Activated naive CD8-positive, alpha-beta T cell treated with anti-CD3 and anti-CD28 coated beads for 36 hours (primary cell): ENCODE data around the gene FAM107B. TPM values are rescaled to one million over a fixed set of nuclear protein-coding genes. Genes with fewer than 3 reads are reported as not detected.
"Not testable (repeated sequence)": the region's sequence is repeated elsewhere in the genome, so short reads cannot be mapped to it uniquely, and the experiment has no call there.

Experiments
- DNase-seq: peaks from one replicate; pipeline ENCODE4 v3.0.0; 2021
- H3K27ac Mint-ChIP-seq: one replicate; pipeline ENCODE4 v1.8.0; 2022; ENCODE audit warnings: mild to moderate bottlenecking, moderate library complexity, mixed read lengths
- H3K27me3 Mint-ChIP-seq: one replicate; pipeline ENCODE4 v1.8.0; 2022; ENCODE audit warnings: mild to moderate bottlenecking, mixed read lengths
- H3K36me3 Mint-ChIP-seq: one replicate; pipeline ENCODE4 v1.8.0; 2021; ENCODE audit warnings: mild to moderate bottlenecking, mixed read lengths
- H3K4me1 Mint-ChIP-seq: one replicate; pipeline ENCODE4 v1.8.0; 2021; ENCODE audit warnings: mixed read lengths
- H3K4me3 Mint-ChIP-seq: one replicate; pipeline ENCODE4 v1.8.0; 2022; ENCODE audit warnings: mild to moderate bottlenecking, moderate library complexity, mixed read lengths
- H3K9me3 Mint-ChIP-seq: one replicate; pipeline ENCODE4 v1.8.0; 2022; ENCODE audit warnings: mixed read lengths
- total RNA-seq, 2 experiments: library from RNA; stranded (reverse); gene quantifications; one replicate each; pipeline ENCODE4 v1.2.3, GENCODE V29; 2021

The FAM107B gene
- total RNA-seq, 2 experiments from 2014 or later, result 195 to 203 TPM

- H3K27me3 Mint-ChIP-seq, result no peaks in the 10 kb centered on the region
Observed at GRCh38 chr10:14697281-14697680, 77.4 kb downstream of the FAM107B start.

GRCh38 chr10:14696821-14697220, 77.9 kb downstream of the FAM107B start:
- no peak overlapping the region for H3K27ac Mint-ChIP-seq
- H3K27me3 Mint-ChIP-seq, result no peaks in the 10 kb centered on the region
- no peak overlapping the region for H3K4me3 Mint-ChIP-seq
- no peaks in the 10 kb centered on the region for H3K36me3 Mint-ChIP-seq
- H3K9me3 Mint-ChIP-seq, result peaks cover 3% of the 10 kb centered on the region
- H3K4me1 Mint-ChIP-seq, result peaks cover 2% of the 10 kb centered on the region
- no peak for DNase-seq

More at GRCh38 chr10:14697281-14697680, 77.4 kb downstream of the FAM107B start:
- Mint-ChIP-seq H3K36me3 (no peaks in the 10 kb centered on the region), H3K9me3 (peaks cover 3% of the 10 kb centered on the region), H3K4me3 (no peak overlapping the region), H3K4me1 (peaks cover 2% of the 10 kb centered on the region), H3K27ac (no peak overlapping the region)
- no peak for DNase-seq

- H3K27ac Mint-ChIP-seq, result no peak overlapping the region
- H3K4me3 Mint-ChIP-seq, result no peak overlapping the region
- H3K9me3 Mint-ChIP-seq, result peaks cover 3% of the 10 kb centered on the region
- peaks cover 2% of the 10 kb centered on the region for H3K4me1 Mint-ChIP-seq
- H3K36me3 Mint-ChIP-seq, result no peaks in the 10 kb centered on the region
- no peaks in the 10 kb centered on the region for H3K27me3 Mint-ChIP-seq
- no peak for DNase-seq
Observed at GRCh38 chr10:14695847-14696480, 78.7 kb downstream of the FAM107B start.

GRCh38 chr10:14693891-14694290, 80.8 kb downstream of the FAM107B start:
- Mint-ChIP-seq H3K4me3 (no peak overlapping the region), H3K9me3 (no peaks in the 10 kb centered on the region), H3K27ac (no peak overlapping the region), H3K27me3 (no peaks in the 10 kb centered on the region), H3K4me1 (peaks cover 3% of the 10 kb centered on the region), H3K36me3 (no peaks in the 10 kb centered on the region)
- no peak for DNase-seq

- H3K27ac Mint-ChIP-seq, result no peak overlapping the region
- peaks cover 9% of the 10 kb centered on the region for H3K4me1 Mint-ChIP-seq
- H3K27me3 Mint-ChIP-seq, result no peaks in the 10 kb centered on the region
- H3K9me3 Mint-ChIP-seq, result no peaks in the 10 kb centered on the region
- no peak overlapping the region for H3K4me3 Mint-ChIP-seq
- DNase-seq, result no peak
- no peaks in the 10 kb centered on the region for H3K36me3 Mint-ChIP-seq
Observed at GRCh38 chr10:14692344-14693076, 82.2 kb downstream of the FAM107B start.

GRCh38 chr10:14691359-14691758, 83.3 kb downstream of the FAM107B start:
- H3K4me3 Mint-ChIP-seq, result no peak overlapping the region
- H3K4me1 Mint-ChIP-seq, result peaks cover 9% of the 10 kb centered on the region
- no peak overlapping the region for H3K27ac Mint-ChIP-seq

GRCh38 chr10:14688606-14689005, 86.1 kb downstream of the FAM107B start:
- peaks cover 9% of the 10 kb centered on the region for H3K4me1 Mint-ChIP-seq
- no peaks in the 10 kb centered on the region for H3K36me3 Mint-ChIP-seq
- DNase-seq, result no peak
- no peak overlapping the region for H3K27ac Mint-ChIP-seq
- no peak overlapping the region for H3K4me3 Mint-ChIP-seq
- no peaks in the 10 kb centered on the region for H3K9me3 Mint-ChIP-seq
- H3K27me3 Mint-ChIP-seq, result no peaks in the 10 kb centered on the region

More at GRCh38 chr10:14691359-14691758, 83.3 kb downstream of the FAM107B start:
- H3K9me3 Mint-ChIP-seq, result no peaks in the 10 kb centered on the region
- no peak for DNase-seq
- no peaks in the 10 kb centered on the region for H3K36me3 Mint-ChIP-seq
- H3K27me3 Mint-ChIP-seq, result no peaks in the 10 kb centered on the region

GRCh38 chr10:14688189-14688588, 86.5 kb downstream of the FAM107B start:
- H3K4me1 Mint-ChIP-seq, DNase-seq, H3K4me3 Mint-ChIP-seq, H3K36me3 Mint-ChIP-seq, H3K27me3 Mint-ChIP-seq, H3K9me3 Mint-ChIP-seq, H3K27ac Mint-ChIP-seq: not testable (repeated sequence)

- H3K4me1 Mint-ChIP-seq, result peaks cover 9% of the 10 kb centered on the region
- H3K27ac Mint-ChIP-seq, result no peak overlapping the region
- no peak overlapping the region for H3K4me3 Mint-ChIP-seq
- H3K9me3 Mint-ChIP-seq, result no peaks in the 10 kb centered on the region
- H3K36me3 Mint-ChIP-seq, result no peaks in the 10 kb centered on the region
- no peaks in the 10 kb centered on the region for H3K27me3 Mint-ChIP-seq
- DNase-seq, result no peak
Observed at GRCh38 chr10:14687340-14687739, 87.4 kb downstream of the FAM107B start.

GRCh38 chr10:14686356-14686755, 88.3 kb downstream of the FAM107B start:
- no peaks in the 10 kb centered on the region for H3K36me3 Mint-ChIP-seq
- H3K27me3 Mint-ChIP-seq, result no peaks in the 10 kb centered on the region
- H3K27ac Mint-ChIP-seq, result no peak overlapping the region
- no peak for DNase-seq
- no peak overlapping the region for H3K4me3 Mint-ChIP-seq
- H3K4me1 Mint-ChIP-seq, result peaks cover 9% of the 10 kb centered on the region
- H3K9me3 Mint-ChIP-seq, result no peaks in the 10 kb centered on the region

- Mint-ChIP-seq H3K9me3 (no peaks in the 10 kb centered on the region), H3K4me3 (no peak overlapping the region), H3K4me1 (peaks cover 7% of the 10 kb centered on the region), H3K36me3 (no peaks in the 10 kb centered on the region), H3K27me3 (no peaks in the 10 kb centered on the region), H3K27ac (no peak overlapping the region)
- no peak for DNase-seq
Observed at GRCh38 chr10:14684354-14684753, 90.3 kb downstream of the FAM107B start.

GRCh38 chr10:14683256-14683655, 91.4 kb downstream of the FAM107B start:
- Mint-ChIP-seq H3K27me3 (no peaks in the 10 kb centered on the region), H3K27ac (no peak overlapping the region), H3K4me3 (no peak overlapping the region), H3K4me1 (peaks cover 3% of the 10 kb centered on the region), H3K9me3 (no peaks in the 10 kb centered on the region), H3K36me3 (no peaks in the 10 kb centered on the region)
- DNase-seq, result no peak

GRCh38 chr10:14681802-14682201, 92.9 kb downstream of the FAM107B start:
- H3K4me3 Mint-ChIP-seq, result no peak overlapping the region
- H3K27me3 Mint-ChIP-seq, result no peaks in the 10 kb centered on the region
- no peak for DNase-seq
- H3K4me1 Mint-ChIP-seq, result peaks cover 2% of the 10 kb centered on the region
- no peaks in the 10 kb centered on the region for H3K9me3 Mint-ChIP-seq
- no peaks in the 10 kb centered on the region for H3K36me3 Mint-ChIP-seq
- no peak overlapping the region for H3K27ac Mint-ChIP-seq

GRCh38 chr10:14681305-14681704, 93.4 kb downstream of the FAM107B start:
- H3K36me3 Mint-ChIP-seq, result no peaks in the 10 kb centered on the region
- H3K27ac Mint-ChIP-seq, result no peak overlapping the region
- no peak for DNase-seq
- H3K9me3 Mint-ChIP-seq, result no peaks in the 10 kb centered on the region
- no peaks in the 10 kb centered on the region for H3K27me3 Mint-ChIP-seq
- H3K4me1 Mint-ChIP-seq, result peaks cover 2% of the 10 kb centered on the region
- no peak overlapping the region for H3K4me3 Mint-ChIP-seq

GRCh38 chr10:14678637-14679036, 96.1 kb downstream of the FAM107B start:
- H3K27ac Mint-ChIP-seq, result no peak overlapping the region
- peaks cover 5% of the 10 kb centered on the region for H3K4me1 Mint-ChIP-seq
- no peak for DNase-seq
- H3K27me3 Mint-ChIP-seq, result no peaks in the 10 kb centered on the region
- H3K9me3 Mint-ChIP-seq, result no peaks in the 10 kb centered on the region
- H3K36me3 Mint-ChIP-seq, result no peaks in the 10 kb centered on the region
- no peak overlapping the region for H3K4me3 Mint-ChIP-seq

GRCh38 chr10:14676732-14677131, 98.0 kb downstream of the FAM107B start:
- no peak overlapping the region for H3K27ac Mint-ChIP-seq
- H3K27me3 Mint-ChIP-seq, result no peaks in the 10 kb centered on the region
- no peak overlapping the region for H3K4me3 Mint-ChIP-seq
- no peaks in the 10 kb centered on the region for H3K36me3 Mint-ChIP-seq
- no peaks in the 10 kb centered on the region for H3K9me3 Mint-ChIP-seq
- H3K4me1 Mint-ChIP-seq, result peaks cover 4% of the 10 kb centered on the region
- no peak for DNase-seq
